BE2C (cell line): ENCODE data around the gene CFAP99.

Source experiments
- DNase-seq: peaks from one replicate; pipeline ENCODE4 v3.0.0-alpha.2; 2020
- H3K27me3 ChIP-seq: fragments of 250-450 bp; sonication (Bioruptor Pico); 2 replicates; pipeline ENCODE4 v1.5.1; 2020; ENCODE audit warnings: mild to moderate bottlenecking
- H3K36me3 ChIP-seq: fragments of 250-450 bp; sonication (Bioruptor Pico); 2 replicates; pipeline ENCODE4 v1.5.1; 2020; ENCODE audit warnings: mild to moderate bottlenecking
- H3K4me1 ChIP-seq: fragments of 250-450 bp; sonication (Bioruptor Pico); 2 replicates; pipeline ENCODE4 v1.5.1; 2020
- H3K4me3 ChIP-seq: 2 replicates; pipeline ENCODE4 v1.5.1; 2011; ENCODE audit warnings: low read depth, low read length
- H3K9me3 ChIP-seq: fragments of 250-450 bp; sonication (Bioruptor Pico); 2 replicates; pipeline ENCODE4 v1.5.1; 2020
- CTCF ChIP-seq: IDR thresholded peaks from 2 replicates; pipeline ENCODE4 v1.5.1; 2012; ENCODE audit warnings: mild to moderate bottlenecking, low read depth, low read length

The CFAP99 gene

GRCh38 chr4:2384245-2384644, 34.5 kb upstream of the CFAP99 start:
- Histone ChIP-seq H3K9me3 (no peaks in the 10 kb centered on the region; the same call in 1 of the 2 replicates), H3K4me1 (no peaks in the 10 kb centered on the region), H3K4me3 (no peak overlapping the region), H3K36me3 (no peaks in the 10 kb centered on the region), H3K27me3 (no peaks in the 10 kb centered on the region)
- DNase-seq = no peak
- TF ChIP-seq CTCF = no peak

GRCh38 chr4:2385516-2385915, 33.2 kb upstream of the CFAP99 start:
- H3K4me3 ChIP-seq = no peak overlapping the region
- DNase-seq = no peak
- H3K9me3 ChIP-seq = no peaks in the 10 kb centered on the region
- H3K36me3 ChIP-seq = no peaks in the 10 kb centered on the region
- no peak for TF ChIP-seq CTCF
- H3K27me3 ChIP-seq = no peaks in the 10 kb centered on the region
- no peaks in the 10 kb centered on the region for H3K4me1 ChIP-seq

- no peak for TF ChIP-seq CTCF
- DNase-seq = no peak
- Histone ChIP-seq H3K4me3 (no peak overlapping the region), H3K27me3 (no peaks in the 10 kb centered on the region), H3K9me3 (no peaks in the 10 kb centered on the region), H3K36me3 (no peaks in the 10 kb centered on the region), H3K4me1 (no peaks in the 10 kb centered on the region)
These were observed 32.0 kb upstream of the CFAP99 start for GRCh38 chr4:2386717-2387116.

GRCh38 chr4:2387218-2387617, 31.5 kb upstream of the CFAP99 start:
- no peak for DNase-seq
- no peak for TF ChIP-seq CTCF
- no peaks in the 10 kb centered on the region for H3K36me3 ChIP-seq
- no peaks in the 10 kb centered on the region for H3K4me1 ChIP-seq
- H3K27me3 ChIP-seq = no peaks in the 10 kb centered on the region
- no peak overlapping the region for H3K4me3 ChIP-seq
- H3K9me3 ChIP-seq = no peaks in the 10 kb centered on the region

GRCh38 chr4:2387829-2388228, 30.9 kb upstream of the CFAP99 start:
- TF ChIP-seq CTCF = no peak
- no peaks in the 10 kb centered on the region for H3K4me1 ChIP-seq
- no peaks in the 10 kb centered on the region for H3K27me3 ChIP-seq
- no peak for DNase-seq
- H3K4me3 ChIP-seq = no peak overlapping the region
- no peaks in the 10 kb centered on the region for H3K9me3 ChIP-seq
- no peaks in the 10 kb centered on the region for H3K36me3 ChIP-seq

GRCh38 chr4:2388429-2389182, 30.1 kb upstream of the CFAP99 start:
- Histone ChIP-seq H3K27me3 (no peaks in the 10 kb centered on the region), H3K4me1 (no peaks in the 10 kb centered on the region), H3K9me3 (no peaks in the 10 kb centered on the region), H3K36me3 (no peaks in the 10 kb centered on the region), H3K4me3 (no peak overlapping the region)
- DNase-seq = no peak
- TF ChIP-seq CTCF = no peak
